Stomach (tissue), 9 donors: ENCODE data around the gene ZNF573. TPM values are rescaled to one million over a fixed set of nuclear protein-coding genes. Genes with fewer than 3 reads are reported as not detected.

Source experiments
- DNase-seq, 2 donors: peaks; one replicate each; pipeline versions ENCODE4 v3.0.0 to v3.0.0-alpha.2; 2013 to 2019
- H3K27ac ChIP-seq, 5 donors: fragments of 200-600 bp in 4 of 5; sonication (generic) in 4 of 5; one replicate each; pipeline ENCODE4 v1.5.1; 2013 to 2019; ENCODE audit warnings: mild to moderate bottlenecking in 1 of 5, moderate library complexity in 1 of 5
- H3K27me3 ChIP-seq, 3 donors: fragments of 200-600 bp; sonication (generic); one replicate each; pipeline ENCODE4 v1.5.1; 2017 to 2019; ENCODE audit warnings: mixed run types in 1 of 3
- H3K36me3 ChIP-seq, 4 donors: fragments of 200-600 bp; sonication (generic); 1 replicate in 3 of 4; 2 replicates in 1 of 4; pipeline ENCODE4 v1.5.1; 2016 to 2019
- H3K4me1 ChIP-seq, 4 donors: fragments of 200-600 bp; sonication (generic); one replicate each; pipeline ENCODE4 v1.5.1; 2016 to 2019
- H3K4me3 ChIP-seq, 4 donors: fragments of 200-600 bp; sonication (generic) in 3 of 4; one replicate each; pipeline ENCODE4 v1.5.1; 2016 to 2019; ENCODE audit warnings: mild to moderate bottlenecking in 1 of 4
- H3K9me3 ChIP-seq, 4 donors: fragments of 200-600 bp; sonication (generic); one replicate each; pipeline ENCODE4 v1.5.1; 2016 to 2019
- CTCF ChIP-seq, 7 experiments: fragments of 450-650 bp in 4 of 7; fragments of 200-600 bp in 3 of 7; sonication (generic) in 3 of 7; IDR thresholded peaks; one replicate each; pipeline ENCODE4 v1.5.1; 2016 to 2019; ENCODE audit warnings: antibody characterized with exemption in 7 of 7, control low read depth in 2 of 7, mild to moderate bottlenecking in 1 of 7
- EP300 ChIP-seq: sonication (generic); formaldehyde crosslinking; IDR thresholded peaks from one replicate; pipeline ENCODE4 v1.6.1; 2017; ENCODE audit warnings: antibody characterized with exemption
- POLR2A ChIP-seq, 4 donors: fragments of 450-650 bp; IDR thresholded peaks; one replicate each; pipeline ENCODE4 v1.6.1; 2016; ENCODE audit warnings: antibody characterized with exemption in 4 of 4, control low read depth in 2 of 4, mild to moderate bottlenecking in 1 of 4, moderate library complexity in 1 of 4
- POLR2AphosphoS5 ChIP-seq, 3 donors: sonication (generic); formaldehyde crosslinking; IDR thresholded peaks; one replicate each; pipeline ENCODE4 v1.6.1; 2016; ENCODE audit warnings: antibody characterized with exemption in 3 of 3
- WGBS, 5 donors: extraction: QIAGEN DNeasy Blood & Tissue Kit in 3 of 5; methylation state at CpG; one replicate each; pipeline versions ENCODE4 v1.1.5 to v1.1.7; 2013 to 2018; 5-methylcytosine and 5-hydroxymethylcytosine counted together
- intact Hi-C: fragments of 100-400 bp; cut with DNase I; formaldehyde crosslinking; loops from one replicate; pipeline ENCODE4 v1.15.1; 2023; ENCODE audit warnings: low total_unique reads
- polyA plus RNA-seq, 3 donors: library from polyadenylated mRNA; stranded (reverse); fragments of 200-250 nt; gene quantifications; one replicate each; pipeline ENCODE4 v1.2.3, GENCODE V29; 2013
- small RNA-seq, 4 donors: library from RNA; depleted of rRNA; stranded (forward); fragments of <200 nt; gene quantifications; one replicate each; pipeline ENCODE3, GENCODE V24; 2016
- total RNA-seq, 5 donors: library from RNA; depleted of rRNA; stranded (reverse); fragments of >200 nt; gene quantifications; one replicate each; pipeline versions ENCODE4 v1.1.0 to v1.2.3, GENCODE V29; 2014 to 2016
- donor health status: healthy with polysubstance abuse.
- donor health status: Bipolar disorder and iron deficiency.
- donor health status: healthy.

The ZNF573 gene
- total and polyA plus RNA-seq, 8 donors, result 0.68 to 22.6 (median 3.1) TPM; not detected in 1

DNA sequence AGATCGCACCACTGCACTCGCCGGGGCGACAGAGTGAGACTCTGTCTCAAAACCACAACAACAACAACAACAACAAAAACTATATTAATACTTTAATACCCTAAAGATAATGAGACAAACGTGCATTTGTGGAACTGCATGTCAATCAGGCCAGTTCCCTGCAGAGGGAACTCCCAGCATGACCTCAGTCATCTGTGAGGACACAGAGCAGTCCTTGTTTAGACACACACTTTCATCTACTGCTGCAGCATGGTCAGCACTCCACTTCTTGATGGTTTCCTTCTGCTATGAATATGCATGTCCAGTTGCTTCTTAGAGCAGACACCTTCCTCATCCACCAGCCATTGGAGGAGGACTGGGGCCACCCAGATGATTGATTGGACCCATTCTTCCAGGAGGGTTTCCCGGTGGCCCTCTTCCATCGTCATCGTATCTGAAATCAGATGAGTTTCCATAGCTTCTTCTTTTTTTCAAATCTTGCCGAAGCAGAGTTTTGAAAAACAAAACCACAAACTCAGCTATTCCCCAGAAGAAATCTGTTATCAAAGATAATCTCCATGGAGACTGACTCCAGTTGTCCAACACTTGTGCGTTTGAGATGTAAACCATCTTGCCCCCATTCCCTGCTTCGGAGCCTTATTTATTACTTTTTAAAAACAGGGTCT lies 86.3 kb downstream of the ZNF573 start:
- DNase-seq, result peak in 1 of 2 donors; percentile 17
- H3K4me1 ChIP-seq, result peaks cover 0 to 17% (median 3%) of the 10 kb centered on the region in 4 donors
- H3K9me3 ChIP-seq, result peaks cover 11 to 72% (median 44%) of the 10 kb centered on the region in 4 donors
- intact Hi-C loops, result no loop called here
- H3K4me3 ChIP-seq, result no peak overlapping the region
- WGBS, 5 donors, result 64 to 69% (median 66%) methylated on average over 11 of the region's 11 CpGs
- H3K27ac ChIP-seq, result no peak overlapping the region
- H3K36me3 ChIP-seq, result peaks cover 0 to 29% (median 7%) of the 10 kb centered on the region in 4 donors
- no peaks in the 10 kb centered on the region for H3K27me3 ChIP-seq
- TF ChIP-seq EP300 (no peak), POLR2A (IDR thresholded peaks at IDR 0.05) (no peak), POLR2AphosphoS5 (IDR thresholded peaks at IDR 0.05) (no peak), CTCF (IDR thresholded peaks at IDR 0.05) (no peak)

- Histone ChIP-seq H3K4me1 (peaks cover 0 to 17% (median 3%) of the 10 kb centered on the region in 4 donors), H3K9me3 (peaks cover 10 to 62% (median 38%) of the 10 kb centered on the region in 4 donors), H3K36me3 (peaks cover 0 to 20% (median 5%) of the 10 kb centered on the region in 4 donors), H3K27ac (peak overlapping the region; percentile 10 to 88 (median 79)), H3K27me3 (no peaks in the 10 kb centered on the region), H3K4me3 (peak overlapping the region; percentile 44 to 56 (median 52))
- TF ChIP-seq POLR2AphosphoS5 (IDR thresholded peaks at IDR 0.05), result peak in 2 of 3 donors; percentile 73 to 80
- no peak for TF ChIP-seq EP300
- peak; percentile 63 to 97 for DNase-seq
- 1 to 4% (median 3%) methylated on average over 40 to 48 of the region's 48 CpGs for WGBS, 5 donors
- intact Hi-C loops, result no loop called here
Measured at GRCh38 chr19:37691881-37692504, 87.4 kb downstream of the ZNF573 start.

Small RNAs within 50 kb of the gene (small RNA-seq; reads per million reads assigned to genes)
- gene SELENOKP1, result 0 reads per million in 4 donors

Other genes with a start within 250 kb of the ZNF573 start
- 1 to 10 TPM; 1.7 to 7.2 (median 3.6) TPM for gene ZNF571, start 184.8 kb downstream of the ZNF573 start, total RNA-seq
- 1 to 10 TPM; 1.3 to 2.1 (median 1.7) TPM for gene ZNF571, start 184.8 kb downstream of the ZNF573 start, polyA plus RNA-seq
- gene ZNF540, start 184.7 kb downstream of the ZNF573 start, total RNA-seq, result 10 to 100 TPM in 1 of 5 donors, 1 to 10 TPM in 4; 2.6 to 16.5 (median 6.4) TPM
- gene ZNF540, start 184.7 kb downstream of the ZNF573 start, polyA plus RNA-seq, result 1 to 10 TPM; 1.9 to 4.0 (median 2.9) TPM
- gene ZFP30, start 124.1 kb downstream of the ZNF573 start, total RNA-seq, result 10 to 100 TPM in 2 of 5 donors, 1 to 10 TPM in 2, under 1 TPM in 1; 0.45 to 27.7 (median 5.5) TPM
- 1 to 10 TPM; 2.1 to 2.9 (median 2.6) TPM for gene ZFP30, start 124.1 kb downstream of the ZNF573 start, polyA plus RNA-seq
- gene ZNF607, start 59.8 kb downstream of the ZNF573 start, total RNA-seq, result 1 to 10 TPM; 1.4 to 7.0 (median 4.6) TPM
- gene ZNF607, start 59.8 kb downstream of the ZNF573 start, polyA plus RNA-seq, result 1 to 10 TPM in 2 of 3 donors, under 1 TPM in 1; 0.76 to 2.8 (median 1.3) TPM
- gene WDR87, start 127.0 kb upstream of the ZNF573 start, total RNA-seq, result under 1 TPM in 1 of 5 donors, not detected in 4; 0.14 TPM
- gene WDR87, start 127.0 kb upstream of the ZNF573 start, polyA plus RNA-seq, result not detected
- gene SIPA1L3, start 127.6 kb upstream of the ZNF573 start, total RNA-seq, result 100 to 1,000 TPM in 1 of 5 donors, 10 to 100 TPM in 4; 24.1 to 211 (median 26.3) TPM
- gene SIPA1L3, start 127.6 kb upstream of the ZNF573 start, polyA plus RNA-seq, result 1 to 10 TPM; 2.9 to 7.5 (median 7.2) TPM